HG03442 (cell line): ENCODE data around the gene C3orf33.
A peak's percentile ranks its signal among the peaks of the same experiment; 100 is the strongest.

Source experiments
- ATAC-seq: cut with Tn5 transposase; IDR thresholded peaks from one replicate; pipeline ENCODE4 v1.9.1; 2021; ENCODE audit warnings: mild to moderate bottlenecking, moderate library complexity; ENCODE audit not compliant: unreplicated experiment

Gene C3orf33

GRCh38 chr3:155790272-155790925 lies 15.7 kb downstream of the C3orf33 start:
- ATAC-seq = no peak

GRCh38 chr3:155785662-155786295 lies 20.3 kb downstream of the C3orf33 start:
- no peak for ATAC-seq

GRCh38 chr3:155782390-155782953 lies 23.6 kb downstream of the C3orf33 start:
- ATAC-seq = no peak

DNA sequence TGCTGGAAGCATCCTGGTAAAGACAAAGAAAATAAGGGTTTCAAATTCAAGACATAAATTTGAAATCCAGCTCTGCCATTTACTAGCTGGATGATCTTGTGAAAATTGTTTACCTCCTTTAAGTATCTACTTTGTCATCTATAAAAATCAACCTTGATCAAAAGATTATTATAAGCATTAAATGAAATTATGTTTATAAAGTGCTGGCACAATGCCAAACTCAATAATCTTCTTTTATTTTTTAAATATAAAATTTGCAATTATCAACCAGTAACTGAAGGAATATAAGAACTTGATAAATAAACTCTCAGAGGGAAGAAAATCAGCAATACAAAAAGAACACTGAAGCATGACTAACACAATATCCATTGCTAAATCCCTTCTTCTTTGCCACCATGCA lies 25.8 kb downstream of the C3orf33 start:
- ATAC-seq = no peak

DNA sequence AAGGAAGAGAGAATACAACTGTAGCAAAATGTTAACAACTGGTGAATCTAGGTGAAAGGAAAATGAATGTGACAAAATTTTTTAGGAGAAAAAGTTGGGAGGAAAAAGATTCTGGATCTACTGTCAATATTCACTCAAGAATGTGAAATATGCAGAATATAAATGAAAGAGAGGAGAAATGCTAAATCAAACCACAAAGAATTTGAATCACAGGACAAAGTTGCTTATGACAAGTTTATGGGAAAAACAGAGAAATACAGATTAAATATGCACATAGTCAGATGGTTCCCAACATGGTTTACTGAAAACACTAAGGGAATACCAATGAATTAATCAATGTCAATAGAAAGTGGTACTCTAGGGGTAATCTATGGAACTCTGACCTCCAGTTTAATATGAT lies 27.6 kb downstream of the C3orf33 start:
- no peak for ATAC-seq

DNA sequence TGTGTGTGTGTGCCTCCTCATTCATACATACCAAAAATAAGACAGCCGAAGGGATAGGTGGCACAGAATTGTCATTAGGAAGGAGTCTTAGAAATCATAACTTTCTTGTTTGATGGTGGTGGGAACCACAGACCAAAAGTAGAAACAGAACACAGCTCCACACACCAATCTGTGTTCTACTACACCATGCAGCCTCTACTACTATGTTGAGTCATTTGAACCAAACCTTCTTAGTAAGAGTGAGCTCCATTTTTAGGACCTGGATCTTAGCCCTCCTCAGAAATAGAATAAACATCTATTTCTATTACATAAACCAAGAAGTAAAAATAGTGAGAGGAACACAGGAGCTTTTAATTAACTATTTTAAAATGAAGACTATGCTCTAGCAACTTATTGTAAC lies 33.3 kb downstream of the C3orf33 start:
- peak; percentile 73 for ATAC-seq

DNA sequence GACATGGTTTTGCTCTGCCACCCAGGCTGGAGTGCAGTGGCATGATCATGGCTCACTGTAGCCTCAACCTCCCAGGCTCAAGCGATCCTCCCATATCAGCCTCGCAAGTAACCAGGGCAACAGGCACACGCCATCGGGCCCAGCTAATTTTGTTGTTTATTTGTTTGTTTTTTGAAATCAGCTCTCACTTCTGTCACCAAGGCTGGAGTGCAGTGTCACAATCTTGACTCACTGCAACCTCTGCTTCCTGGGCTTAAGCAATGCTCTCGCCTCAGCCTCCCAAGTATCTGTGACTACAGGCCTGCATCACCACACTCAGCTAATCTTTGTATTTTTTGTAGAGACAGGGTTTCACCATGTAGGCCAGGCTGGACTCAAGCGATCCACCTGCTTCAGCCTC lies 35.0 kb downstream of the C3orf33 start:
- no peak for ATAC-seq

GRCh38 chr3:155766206-155766605 lies 39.9 kb downstream of the C3orf33 start:
- no peak for ATAC-seq

- ATAC-seq = no peak
These were observed 42.1 kb downstream of the C3orf33 start for GRCh38 chr3:155763870-155764463.

GRCh38 chr3:155760653-155761052 lies 45.4 kb downstream of the C3orf33 start:
- ATAC-seq = no peak

DNA sequence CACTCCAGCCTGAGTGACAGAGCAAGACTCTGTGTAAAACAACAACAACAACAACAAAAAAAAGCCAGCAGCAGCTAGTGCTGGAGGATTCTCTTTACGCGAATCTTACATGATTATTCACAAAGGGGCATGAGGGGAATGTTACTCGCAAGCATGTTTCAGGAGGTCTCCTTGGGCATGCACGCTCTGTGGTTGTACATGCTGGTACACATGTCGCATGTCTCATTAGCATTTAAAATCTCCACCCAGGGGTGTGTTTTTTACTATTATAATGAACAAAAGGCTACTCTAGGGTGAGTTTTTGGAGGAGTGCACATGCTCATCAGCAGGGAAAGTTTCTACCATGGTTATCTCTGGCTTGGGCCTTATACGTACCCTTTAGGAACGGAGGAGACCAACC lies 48.5 kb downstream of the C3orf33 start:
- no peak for ATAC-seq

DNA sequence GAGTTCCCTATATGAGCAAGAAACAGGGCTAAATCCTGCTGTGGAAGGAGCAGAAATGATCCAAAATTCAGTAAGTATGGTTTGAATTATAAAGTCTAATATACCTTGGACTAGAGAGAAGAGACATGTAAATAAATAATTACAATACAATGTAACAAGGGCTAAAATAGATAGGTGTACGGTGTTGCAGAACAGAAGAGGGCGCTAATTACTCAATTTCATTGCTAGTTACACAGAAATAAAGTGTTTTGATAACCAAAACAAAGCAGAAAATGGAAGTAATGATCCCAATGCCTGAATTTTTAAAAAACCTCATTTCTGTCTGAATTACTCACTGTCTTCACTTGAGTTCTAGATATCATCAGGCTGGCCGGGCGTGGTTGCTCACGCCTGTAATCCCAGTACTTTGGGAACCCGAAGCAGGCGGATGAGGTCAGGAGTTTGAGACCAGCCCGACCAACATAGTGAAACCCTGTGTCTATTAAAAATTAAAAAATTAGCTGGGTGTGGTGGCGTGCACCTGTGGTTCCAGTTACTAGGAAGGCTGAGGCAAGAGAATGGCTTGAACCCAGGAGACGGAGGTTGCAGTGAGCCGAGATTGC lies 52.9 kb downstream of the C3orf33 start:
- peak; percentile 45 for ATAC-seq

- ATAC-seq = no peak
These were observed 57.3 kb downstream of the C3orf33 start for GRCh38 chr3:155748611-155749365.

DNA sequence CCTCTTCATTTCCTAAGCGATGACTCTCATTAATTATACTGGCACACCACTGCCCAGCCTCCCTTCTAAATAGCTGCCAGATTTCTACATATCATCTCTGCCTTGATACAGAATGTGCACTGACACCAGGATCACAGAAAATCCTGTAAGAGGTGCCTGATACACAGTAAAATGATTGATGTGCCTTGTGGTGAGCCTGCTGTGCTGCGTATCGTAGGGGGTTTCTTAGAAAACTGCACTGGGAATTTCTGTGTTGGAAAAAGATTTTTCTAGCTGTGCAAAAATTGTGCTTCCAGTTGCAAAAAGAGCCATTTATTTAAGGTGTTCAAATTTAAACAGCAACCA lies 58.2 kb downstream of the C3orf33 start:
- ATAC-seq = no peak

GRCh38 chr3:155747286-155747945 lies 58.7 kb downstream of the C3orf33 start:
- no peak for ATAC-seq

DNA sequence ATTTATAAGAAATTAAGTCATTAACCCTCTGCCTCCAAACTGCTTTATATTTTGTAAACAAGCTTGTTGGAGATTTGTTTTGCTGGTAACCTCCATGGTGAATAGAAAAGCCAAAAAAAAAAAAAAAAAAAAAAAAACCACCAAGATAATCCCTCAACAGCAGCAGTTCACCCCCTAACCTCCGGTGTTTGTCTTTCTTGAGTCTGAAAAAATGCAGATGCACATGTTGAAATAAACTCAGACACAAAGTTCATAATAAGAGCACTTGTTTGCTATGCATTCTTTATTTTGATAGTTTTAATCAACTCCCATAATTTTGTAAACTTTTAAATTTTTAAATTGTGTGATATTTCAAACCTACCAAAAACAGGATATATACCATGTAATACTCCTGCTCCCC lies 59.4 kb downstream of the C3orf33 start:
- no peak for ATAC-seq

- no peak for ATAC-seq
These were observed 60.1 kb downstream of the C3orf33 start for GRCh38 chr3:155745795-155746550.

- ATAC-seq = peak; percentile 48
These were observed 61.3 kb downstream of the C3orf33 start, which contains the start of gene PLCH1 for GRCh38 chr3:155744626-155745324. Gene PLCH1 (minus strand): TSS chr3:155745071. CDS start chr3:155704224, 40,847 bp downstream.

DNA sequence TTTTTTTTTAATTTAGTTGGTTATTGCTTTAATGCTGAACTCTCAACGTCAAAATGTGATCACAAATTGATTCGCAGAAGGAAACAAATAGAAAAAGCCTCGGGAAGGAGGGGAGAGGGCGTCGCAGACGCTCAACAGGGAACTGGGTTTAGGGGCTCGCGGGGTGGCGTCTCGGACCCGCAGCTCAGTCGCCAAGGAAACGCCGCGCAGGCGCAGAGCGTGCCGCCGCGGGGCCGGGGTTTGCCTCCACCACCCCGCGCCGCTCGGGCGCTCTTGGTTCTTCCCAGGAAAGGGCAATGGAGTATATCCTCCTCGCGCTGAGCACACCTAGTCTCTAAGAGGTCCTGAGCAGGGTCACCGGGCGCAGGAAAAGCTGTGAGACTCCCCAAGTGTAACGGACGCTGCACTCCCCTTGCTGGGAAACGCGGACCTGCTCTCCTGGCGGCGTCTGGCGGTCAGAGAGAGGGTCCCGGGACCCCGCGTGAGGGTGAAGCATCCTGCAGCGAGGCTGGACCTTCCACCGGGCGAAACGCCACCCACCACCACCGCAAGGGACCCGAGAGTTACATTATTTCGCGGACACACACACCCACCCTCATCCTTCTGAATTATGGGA lies 62.0 kb downstream of the C3orf33 start:
- peak; percentile 48 for ATAC-seq
